Adrenal gland (tissue), 5 donors: ENCODE results near the gene RTN4IP1.

Source experiments
- POLR2A ChIP-seq, 2 donors: fragments of 450-650 bp; IDR thresholded peaks; one replicate each; pipeline ENCODE4 v1.6.1; 2017; ENCODE audit warnings: antibody characterized with exemption in 2 of 2, mild to moderate bottlenecking in 2 of 2, moderate library complexity in 1 of 2
- TF ChIP-seq, protein P1 (sequence below), 6 experiments: fragments of 450-650 bp in 4 of 6; fragments of 200-600 bp in 2 of 6; sonication (generic) in 1 of 6; IDR thresholded peaks; 1 replicate in 5 of 6; 2 replicates in 1 of 6; pipeline versions ENCODE4 v1.5.1 to v1.8.0; 2016 to 2021; ENCODE audit warnings: antibody characterized with exemption in 6 of 6, mild to moderate bottlenecking in 2 of 6, moderate library complexity in 1 of 6
- donor health status: DM: no; HTN: no; CAD: no.

DNA sequence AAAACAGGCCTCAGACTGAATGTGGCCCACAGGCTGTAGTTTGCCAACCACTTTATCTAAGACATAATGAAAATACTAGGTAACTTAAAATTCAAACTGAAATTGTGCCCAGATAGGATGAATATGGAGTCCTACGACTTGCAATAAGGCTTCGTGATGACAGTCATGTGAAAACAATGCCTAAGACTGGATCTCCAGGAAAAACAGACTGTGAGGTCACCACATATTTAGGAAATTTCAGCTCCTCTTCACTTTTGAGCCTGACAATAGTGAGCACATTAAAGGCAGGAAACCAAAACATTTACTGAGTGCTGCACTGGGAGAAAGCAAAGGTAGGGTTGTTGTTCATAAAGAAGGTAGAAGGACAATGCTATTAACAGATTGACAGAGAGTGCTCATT, 50.0 kb downstream of the RTN4IP1 start:
- TF ChIP-seq, protein P1, sequence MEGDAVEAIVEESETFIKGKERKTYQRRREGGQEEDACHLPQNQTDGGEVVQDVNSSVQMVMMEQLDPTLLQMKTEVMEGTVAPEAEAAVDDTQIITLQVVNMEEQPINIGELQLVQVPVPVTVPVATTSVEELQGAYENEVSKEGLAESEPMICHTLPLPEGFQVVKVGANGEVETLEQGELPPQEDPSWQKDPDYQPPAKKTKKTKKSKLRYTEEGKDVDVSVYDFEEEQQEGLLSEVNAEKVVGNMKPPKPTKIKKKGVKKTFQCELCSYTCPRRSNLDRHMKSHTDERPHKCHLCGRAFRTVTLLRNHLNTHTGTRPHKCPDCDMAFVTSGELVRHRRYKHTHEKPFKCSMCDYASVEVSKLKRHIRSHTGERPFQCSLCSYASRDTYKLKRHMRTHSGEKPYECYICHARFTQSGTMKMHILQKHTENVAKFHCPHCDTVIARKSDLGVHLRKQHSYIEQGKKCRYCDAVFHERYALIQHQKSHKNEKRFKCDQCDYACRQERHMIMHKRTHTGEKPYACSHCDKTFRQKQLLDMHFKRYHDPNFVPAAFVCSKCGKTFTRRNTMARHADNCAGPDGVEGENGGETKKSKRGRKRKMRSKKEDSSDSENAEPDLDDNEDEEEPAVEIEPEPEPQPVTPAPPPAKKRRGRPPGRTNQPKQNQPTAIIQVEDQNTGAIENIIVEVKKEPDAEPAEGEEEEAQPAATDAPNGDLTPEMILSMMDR (IDR thresholded peaks at IDR 0.05) = no peak
- TF ChIP-seq POLR2A (IDR thresholded peaks at IDR 0.05) = no peak
